Measurements from ENCODE around the gene PIK3R5. TPM values are rescaled to one million over a fixed set of nuclear protein-coding genes. Genes with fewer than 3 reads are reported as not detected.

PIK3R5 gene
- total RNA-seq, 6 donors from 2014 or later, result 22.3 to 175 (median 49.8) TPM

- no peak for ATAC-seq (ENCODE audit: low FRiP score in 2 of 2)
These were observed 9.7 kb upstream of the PIK3R5 start for GRCh38 chr17:8975091-8975725.

GRCh38 chr17:8969901-8970300 lies 4.4 kb upstream of the PIK3R5 start:
- ATAC-seq (ENCODE audit: low FRiP score in 2 of 2) (no peak), DNase-seq (no peak)
- Histone ChIP-seq H3K27me3 (peaks cover 0 to 17% (median 8%) of the 10 kb centered on the region in 4 donors), H3K36me3 (no peaks in the 10 kb centered on the region), H3K9me3 (no peaks in the 10 kb centered on the region), H3K4me1 (peaks cover 0 to 10% (median 3%) of the 10 kb centered on the region in 4 donors), H3K27ac (no peak overlapping the region), H3K4me3 (no peak overlapping the region)
- 62 to 79% methylated on average over 2 of the region's 2 CpGs for WGBS, 2 donors
- TF ChIP-seq EP300 (IDR thresholded peaks at IDR 0.05), result no peak
- no peak for TF ChIP-seq POLR2A (IDR thresholded peaks at IDR 0.05)
- TF ChIP-seq POLR2AphosphoS5 (IDR thresholded peaks at IDR 0.05), result no peak
- TF ChIP-seq CTCF (IDR thresholded peaks at IDR 0.05), result no peak

More at GRCh38 chr17:8975091-8975725, 9.7 kb upstream of the PIK3R5 start:
- Histone ChIP-seq H3K9me3 (no peaks in the 10 kb centered on the region), H3K27me3 (no peaks in the 10 kb centered on the region), H3K36me3 (no peaks in the 10 kb centered on the region), H3K27ac (no peak overlapping the region), H3K4me3 (no peak overlapping the region), H3K4me1 (no peaks in the 10 kb centered on the region)
- no peak for TF ChIP-seq POLR2A (IDR thresholded peaks at IDR 0.05)
- no peak for TF ChIP-seq EP300 (IDR thresholded peaks at IDR 0.05)
- no peak for TF ChIP-seq CTCF (IDR thresholded peaks at IDR 0.05)
- TF ChIP-seq POLR2AphosphoS5 (IDR thresholded peaks at IDR 0.05), result no peak
- no peak for DNase-seq
- WGBS, 2 donors, result 83 to 88% methylated on average over 9 of the region's 9 CpGs

GRCh38 chr17:8968503-8968902 lies 3.0 kb upstream of the PIK3R5 start:
- Histone ChIP-seq H3K36me3 (no peaks in the 10 kb centered on the region), H3K4me3 (no peak overlapping the region), H3K4me1 (peaks cover 0 to 10% (median 3%) of the 10 kb centered on the region in 4 donors), H3K27ac (no peak overlapping the region), H3K27me3 (peaks cover 0 to 17% (median 8%) of the 10 kb centered on the region in 4 donors), H3K9me3 (no peaks in the 10 kb centered on the region)
- TF ChIP-seq CTCF (IDR thresholded peaks at IDR 0.05) (no peak), POLR2AphosphoS5 (IDR thresholded peaks at IDR 0.05) (no peak), POLR2A (IDR thresholded peaks at IDR 0.05) (no peak), EP300 (IDR thresholded peaks at IDR 0.05) (no peak)
- DNase-seq (no peak), ATAC-seq (ENCODE audit: low FRiP score in 2 of 2) (no peak)
- 86 to 88% methylated on average over 3 of the region's 3 CpGs for WGBS, 2 donors

- peaks cover 0 to 17% (median 8%) of the 10 kb centered on the region in 4 donors for H3K27me3 ChIP-seq
- peaks cover 0 to 10% (median 3%) of the 10 kb centered on the region in 4 donors for H3K4me1 ChIP-seq
- H3K36me3 ChIP-seq, result no peaks in the 10 kb centered on the region
- H3K9me3 ChIP-seq, result no peaks in the 10 kb centered on the region
- H3K4me3 ChIP-seq, result no peak overlapping the region
- no peak for ATAC-seq (ENCODE audit: low FRiP score in 2 of 2)
- DNase-seq, result no peak
- peak overlapping the region in 2 of 4 donors; percentile 93 to 97 for H3K27ac ChIP-seq
- TF ChIP-seq EP300 (IDR thresholded peaks at IDR 0.05), result no peak
- no peak for TF ChIP-seq POLR2A (IDR thresholded peaks at IDR 0.05)
- TF ChIP-seq CTCF (IDR thresholded peaks at IDR 0.05), result no peak
- no peak for TF ChIP-seq POLR2AphosphoS5 (IDR thresholded peaks at IDR 0.05)
These were observed 2.4 kb upstream of the PIK3R5 start for GRCh38 chr17:8967861-8968260.

GRCh38 chr17:8966926-8967325 lies 1.4 kb upstream of the PIK3R5 start:
- no peak overlapping the region for H3K4me3 ChIP-seq

More at GRCh38 chr17:8966926-8967325, 1.4 kb upstream of the PIK3R5 start:
- H3K36me3 ChIP-seq, result no peaks in the 10 kb centered on the region
- H3K9me3 ChIP-seq, result no peaks in the 10 kb centered on the region
- peak in 1 of 2 donors; percentile 62 for DNase-seq
- H3K4me1 ChIP-seq, result peaks cover 0 to 10% (median 3%) of the 10 kb centered on the region in 4 donors
- 60 to 64% methylated on average over 8 to 9 of the region's 9 CpGs for WGBS, 2 donors
- peak; percentile 34 to 58 for ATAC-seq (ENCODE audit: low FRiP score in 2 of 2)
- peaks cover 0 to 17% (median 8%) of the 10 kb centered on the region in 4 donors for H3K27me3 ChIP-seq
- H3K27ac ChIP-seq, result peak overlapping the region; percentile 81 to 97 (median 88)
- TF ChIP-seq POLR2AphosphoS5 (IDR thresholded peaks at IDR 0.05) (no peak), POLR2A (IDR thresholded peaks at IDR 0.05) (peak in 1 of 4 donors; percentile 13), CTCF (IDR thresholded peaks at IDR 0.05) (no peak), EP300 (IDR thresholded peaks at IDR 0.05) (no peak)
